Glutamatergic neuron (in vitro differentiated cells): ENCODE measurements around the gene TFDP1. TPM values are rescaled to one million over a fixed set of nuclear protein-coding genes. Genes with fewer than 3 reads are reported as not detected.

Source experiments
- DNase-seq: peaks from one replicate; pipeline ENCODE4 v3.0.0; 2022
- H3K27ac Mint-ChIP-seq: one replicate; pipeline ENCODE4 v1.8.0; 2020; ENCODE audit warnings: mild to moderate bottlenecking, mixed read lengths, inconsistent platforms; ENCODE audit not compliant: unreplicated experiment
- H3K27me3 Mint-ChIP-seq: one replicate; pipeline ENCODE4 v1.8.0; 2020; ENCODE audit warnings: mild to moderate bottlenecking, moderate library complexity, mixed read lengths, inconsistent platforms; ENCODE audit not compliant: unreplicated experiment
- H3K36me3 Mint-ChIP-seq: one replicate; pipeline ENCODE4 v1.8.0; 2020; ENCODE audit warnings: mild to moderate bottlenecking, mixed read lengths, inconsistent platforms; ENCODE audit not compliant: unreplicated experiment
- H3K4me1 Mint-ChIP-seq: one replicate; pipeline ENCODE4 v1.8.0; 2020; ENCODE audit warnings: mild to moderate bottlenecking, low read depth, mixed read lengths, inconsistent platforms; ENCODE audit not compliant: unreplicated experiment
- H3K4me3 Mint-ChIP-seq: one replicate; pipeline ENCODE4 v1.8.0; 2020; ENCODE audit warnings: mild to moderate bottlenecking, mixed read lengths, inconsistent platforms; ENCODE audit not compliant: unreplicated experiment
- H3K9me3 Mint-ChIP-seq: one replicate; pipeline ENCODE4 v1.8.0; 2020; ENCODE audit warnings: mild to moderate bottlenecking, moderate library complexity, mixed read lengths, inconsistent platforms; ENCODE audit not compliant: unreplicated experiment
- total RNA-seq: library from RNA; stranded (reverse); fragmentation: NEBNext Ultra II Directional; extraction: Animal tissue kit (Norgen Biotek cat#: 25700); gene quantifications from one replicate; pipeline ENCODE4 v1.2.1, GENCODE V29; 2021; ENCODE audit not compliant: unreplicated experiment
- TF ChIP-seq, protein P1 (sequence below): fragments of 200-600 bp; sonication (generic); IDR thresholded peaks from one replicate; pipeline ENCODE4 v1.5.0; 2021; ENCODE audit not compliant: partially characterized antibody, unreplicated experiment

Gene TFDP1
- total RNA-seq, 1 donor from 2014 or later = 62.0 TPM

DNA sequence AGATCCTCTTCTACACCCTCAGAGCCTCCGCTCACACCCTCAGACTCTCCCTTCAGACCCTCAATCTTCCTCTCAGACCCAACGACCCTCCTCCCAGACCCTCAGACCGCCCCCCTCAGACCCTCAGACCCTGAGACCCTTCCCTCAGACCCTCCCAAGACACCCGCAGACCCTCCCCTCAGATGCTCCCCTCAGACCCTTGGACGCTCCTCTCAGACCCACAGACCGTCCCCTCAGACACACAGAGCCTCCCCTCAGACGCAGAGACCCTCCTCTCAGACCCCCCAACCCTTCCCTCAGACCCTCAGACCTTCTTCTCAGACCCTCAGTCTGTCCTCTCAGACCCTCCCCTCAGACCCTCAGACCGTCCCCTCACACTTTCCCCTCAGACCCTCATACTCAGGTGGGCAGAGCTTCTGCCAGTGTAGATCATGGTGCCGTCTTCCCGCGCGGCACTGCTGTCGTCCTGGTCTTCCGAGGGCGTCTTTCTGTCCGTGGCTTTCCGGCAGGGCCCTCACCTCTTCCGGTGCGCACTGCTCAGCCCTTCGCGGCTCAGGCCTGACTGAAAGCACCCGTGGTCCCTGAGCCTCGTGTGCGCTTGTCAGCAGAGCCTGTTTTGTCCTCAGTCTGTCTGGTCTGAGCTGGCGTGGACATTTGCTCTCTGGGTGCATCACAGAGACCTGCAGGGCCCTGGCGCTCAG, 18.9 kb upstream of the TFDP1 start:
- Mint-ChIP-seq H3K9me3 (no peaks in the 10 kb centered on the region), H3K4me3 (no peak overlapping the region), H3K27me3 (no peaks in the 10 kb centered on the region), H3K4me1 (no peaks in the 10 kb centered on the region), H3K36me3 (no peaks in the 10 kb centered on the region), H3K27ac (no peak overlapping the region)
- TF ChIP-seq, protein P1, sequence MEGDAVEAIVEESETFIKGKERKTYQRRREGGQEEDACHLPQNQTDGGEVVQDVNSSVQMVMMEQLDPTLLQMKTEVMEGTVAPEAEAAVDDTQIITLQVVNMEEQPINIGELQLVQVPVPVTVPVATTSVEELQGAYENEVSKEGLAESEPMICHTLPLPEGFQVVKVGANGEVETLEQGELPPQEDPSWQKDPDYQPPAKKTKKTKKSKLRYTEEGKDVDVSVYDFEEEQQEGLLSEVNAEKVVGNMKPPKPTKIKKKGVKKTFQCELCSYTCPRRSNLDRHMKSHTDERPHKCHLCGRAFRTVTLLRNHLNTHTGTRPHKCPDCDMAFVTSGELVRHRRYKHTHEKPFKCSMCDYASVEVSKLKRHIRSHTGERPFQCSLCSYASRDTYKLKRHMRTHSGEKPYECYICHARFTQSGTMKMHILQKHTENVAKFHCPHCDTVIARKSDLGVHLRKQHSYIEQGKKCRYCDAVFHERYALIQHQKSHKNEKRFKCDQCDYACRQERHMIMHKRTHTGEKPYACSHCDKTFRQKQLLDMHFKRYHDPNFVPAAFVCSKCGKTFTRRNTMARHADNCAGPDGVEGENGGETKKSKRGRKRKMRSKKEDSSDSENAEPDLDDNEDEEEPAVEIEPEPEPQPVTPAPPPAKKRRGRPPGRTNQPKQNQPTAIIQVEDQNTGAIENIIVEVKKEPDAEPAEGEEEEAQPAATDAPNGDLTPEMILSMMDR = no peak
- no peak for DNase-seq

DNA sequence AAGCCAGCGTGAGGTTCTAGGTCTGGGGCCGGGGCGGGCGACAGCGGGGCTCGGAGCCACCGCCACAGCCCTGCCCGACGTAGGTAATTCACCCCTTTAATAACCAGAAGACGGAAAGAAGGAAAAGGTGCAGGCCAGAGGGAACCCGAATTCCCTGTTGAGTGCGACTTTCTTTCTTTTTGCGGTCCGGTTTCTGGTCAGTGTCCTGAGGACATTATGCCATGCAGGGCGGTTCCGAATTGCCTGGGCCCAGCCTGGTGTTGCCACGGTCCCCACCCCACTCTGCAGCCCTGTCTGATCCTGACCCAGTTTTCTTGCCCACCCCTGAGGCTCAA, 18.4 kb upstream of the TFDP1 start:
- H3K36me3 Mint-ChIP-seq = no peaks in the 10 kb centered on the region
- no peaks in the 10 kb centered on the region for H3K4me1 Mint-ChIP-seq

DNA sequence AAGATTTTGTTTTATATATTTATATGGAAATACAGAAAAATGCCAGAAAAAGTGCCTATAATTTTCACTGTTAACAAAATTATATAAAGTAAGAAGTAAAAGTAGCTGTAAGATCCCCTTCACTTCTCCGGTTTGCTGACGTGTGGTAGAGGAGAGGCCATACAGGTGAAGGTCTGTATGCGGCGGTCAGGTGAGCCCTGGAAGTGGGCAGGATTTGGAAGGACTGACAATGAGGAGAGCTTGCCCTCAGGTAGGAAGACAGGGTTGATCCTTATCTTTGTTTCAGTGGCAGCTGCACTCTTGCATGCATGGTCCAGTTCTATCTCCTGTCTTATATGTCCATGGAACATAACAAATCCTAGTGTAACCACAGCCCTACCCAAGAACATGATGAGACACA, 16.9 kb upstream of the TFDP1 start:
- Mint-ChIP-seq H3K36me3 (no peaks in the 10 kb centered on the region), H3K9me3 (no peaks in the 10 kb centered on the region)
- TF ChIP-seq, protein P1 = no peak

More for the DNA sequence above, 18.4 kb upstream of the TFDP1 start:
- no peaks in the 10 kb centered on the region for H3K9me3 Mint-ChIP-seq
- no peak for DNase-seq
- no peaks in the 10 kb centered on the region for H3K27me3 Mint-ChIP-seq
- H3K27ac Mint-ChIP-seq = no peak overlapping the region
- H3K4me3 Mint-ChIP-seq = no peak overlapping the region
- TF ChIP-seq, protein P1 = no peak

DNA sequence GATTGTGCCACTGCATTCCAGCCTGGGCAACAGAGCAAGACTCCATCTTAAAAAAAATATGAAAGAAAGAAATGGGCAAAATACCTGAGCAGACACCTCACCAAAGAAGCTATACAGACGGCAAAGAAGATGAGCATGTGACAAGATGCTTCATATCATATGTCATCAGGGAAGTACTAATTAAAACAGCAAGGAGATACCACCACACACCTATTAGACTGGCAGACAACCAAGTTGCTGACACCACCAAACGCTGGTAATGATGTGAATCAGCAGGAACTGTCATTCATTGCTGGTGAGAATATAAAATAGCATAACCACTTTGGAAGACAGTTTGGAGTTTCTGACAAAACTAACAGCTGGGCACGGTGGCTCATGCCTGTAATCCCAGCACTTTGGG, 11.5 kb upstream of the TFDP1 start:
- H3K4me1 Mint-ChIP-seq = no peaks in the 10 kb centered on the region
- no peaks in the 10 kb centered on the region for H3K27me3 Mint-ChIP-seq
- no peak overlapping the region for H3K4me3 Mint-ChIP-seq
- no peak for DNase-seq
- H3K36me3 Mint-ChIP-seq = peaks cover 5% of the 10 kb centered on the region
- no peaks in the 10 kb centered on the region for H3K9me3 Mint-ChIP-seq
- TF ChIP-seq, protein P1 = no peak
- no peak overlapping the region for H3K27ac Mint-ChIP-seq

More for the DNA sequence above, 16.9 kb upstream of the TFDP1 start:
- H3K4me3 Mint-ChIP-seq = no peak overlapping the region
- H3K4me1 Mint-ChIP-seq = no peaks in the 10 kb centered on the region
- DNase-seq = no peak
- H3K27me3 Mint-ChIP-seq = no peaks in the 10 kb centered on the region
- no peak overlapping the region for H3K27ac Mint-ChIP-seq

DNA sequence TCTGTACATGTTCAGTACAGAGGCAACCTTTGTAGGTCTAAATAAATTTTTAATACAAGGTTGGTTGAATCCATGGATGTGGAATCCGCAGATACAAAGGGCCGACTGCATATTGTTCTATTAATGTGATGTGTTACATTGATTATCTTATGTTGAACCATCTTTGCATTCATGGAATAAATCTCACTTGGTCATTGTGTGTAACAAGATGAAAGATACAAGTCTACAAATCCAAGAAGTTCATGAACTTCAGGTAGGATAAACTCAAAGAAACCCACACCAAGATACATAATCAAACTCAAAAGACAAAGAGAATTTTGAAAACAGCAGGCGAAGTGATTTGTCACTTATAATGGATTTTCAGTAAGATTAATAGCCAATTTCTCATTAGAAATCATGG, 8.0 kb upstream of the TFDP1 start:
- no peaks in the 10 kb centered on the region for H3K9me3 Mint-ChIP-seq
- H3K27ac Mint-ChIP-seq = no peak overlapping the region
- no peaks in the 10 kb centered on the region for H3K27me3 Mint-ChIP-seq
- H3K36me3 Mint-ChIP-seq = peaks cover 5% of the 10 kb centered on the region
- no peak for DNase-seq
- no peaks in the 10 kb centered on the region for H3K4me1 Mint-ChIP-seq
- TF ChIP-seq, protein P1 = no peak
- no peak overlapping the region for H3K4me3 Mint-ChIP-seq
